ENCODE measurements around the gene RPL27A. TPM values are rescaled to one million over a fixed set of nuclear protein-coding genes. Genes with fewer than 3 reads are reported as not detected.

RPL27A gene
- total RNA-seq, 2 donors from 2014 or later = 1,114 to 1,791 TPM

DNA sequence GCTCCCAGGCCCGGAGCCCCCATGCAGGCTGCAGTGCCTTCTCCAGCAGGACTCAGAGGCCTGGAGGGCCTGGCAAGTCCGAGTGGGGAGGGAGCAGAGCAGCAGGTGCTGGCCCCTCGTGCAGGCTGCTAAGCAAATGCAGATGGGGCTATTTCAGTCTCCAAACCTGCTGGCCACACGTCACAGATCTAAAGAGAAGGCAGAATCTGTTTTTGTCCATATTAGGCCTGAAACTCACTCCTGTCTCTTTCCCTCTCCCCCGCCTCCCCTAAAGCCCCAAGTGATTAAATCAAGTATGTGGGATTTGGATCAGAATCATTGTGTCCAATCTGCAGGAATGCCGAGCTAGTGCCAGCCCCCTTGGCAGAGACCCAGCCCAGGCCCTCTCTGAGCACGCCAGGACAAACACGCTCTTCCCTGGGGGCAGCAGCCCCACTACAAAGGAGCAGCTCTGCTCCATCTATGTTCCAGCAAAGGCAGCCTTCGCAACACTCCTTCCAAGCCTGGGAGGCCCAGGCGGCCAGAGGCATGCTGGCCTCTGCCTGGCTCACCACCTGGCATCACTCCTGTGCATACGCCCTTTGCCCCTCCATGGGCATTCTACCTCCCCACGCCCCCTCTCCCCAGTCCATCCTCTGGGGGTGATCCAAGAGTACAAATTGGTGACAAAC is 26.5 kb downstream of the RPL27A start:
- Histone ChIP-seq H3K36me3 (ENCODE audit: control insufficient read depth, insufficient read depth, low read length) (peaks cover 93% of the 10 kb centered on the region), H3K27ac (ENCODE audit: low read depth, low read length) (peak overlapping the region; percentile 12), H3K4me3 (ENCODE audit: low read length) (no peak overlapping the region), H3K9ac (ENCODE audit: extremely low read depth, low read length, poor library complexity, severe bottlenecking) (no peak overlapping the region), H3K27me3 (ENCODE audit: control insufficient read depth, insufficient read depth, low read length, poor library complexity, severe bottlenecking) (no peaks in the 10 kb centered on the region), H3K9me3 (ENCODE audit: control insufficient read depth, low read length) (no peaks in the 10 kb centered on the region), H3K4me1 (ENCODE audit: control insufficient read depth, insufficient read depth, low read length) (peaks cover 3% of the 10 kb centered on the region)
- no peak for DNase-seq
- Mint-ChIP-seq H3K4me3 (no peak overlapping the region), H3K4me1 (peaks cover 12% of the 10 kb centered on the region), H3K36me3 (ENCODE audit: low read depth) (peaks cover 43% of the 10 kb centered on the region), H3K27me3 (ENCODE audit: insufficient read depth) (no peaks in the 10 kb centered on the region), H3K27ac (peak overlapping the region; percentile 35), H3K9me3 (no peaks in the 10 kb centered on the region)
- TF ChIP-seq, protein P1, sequence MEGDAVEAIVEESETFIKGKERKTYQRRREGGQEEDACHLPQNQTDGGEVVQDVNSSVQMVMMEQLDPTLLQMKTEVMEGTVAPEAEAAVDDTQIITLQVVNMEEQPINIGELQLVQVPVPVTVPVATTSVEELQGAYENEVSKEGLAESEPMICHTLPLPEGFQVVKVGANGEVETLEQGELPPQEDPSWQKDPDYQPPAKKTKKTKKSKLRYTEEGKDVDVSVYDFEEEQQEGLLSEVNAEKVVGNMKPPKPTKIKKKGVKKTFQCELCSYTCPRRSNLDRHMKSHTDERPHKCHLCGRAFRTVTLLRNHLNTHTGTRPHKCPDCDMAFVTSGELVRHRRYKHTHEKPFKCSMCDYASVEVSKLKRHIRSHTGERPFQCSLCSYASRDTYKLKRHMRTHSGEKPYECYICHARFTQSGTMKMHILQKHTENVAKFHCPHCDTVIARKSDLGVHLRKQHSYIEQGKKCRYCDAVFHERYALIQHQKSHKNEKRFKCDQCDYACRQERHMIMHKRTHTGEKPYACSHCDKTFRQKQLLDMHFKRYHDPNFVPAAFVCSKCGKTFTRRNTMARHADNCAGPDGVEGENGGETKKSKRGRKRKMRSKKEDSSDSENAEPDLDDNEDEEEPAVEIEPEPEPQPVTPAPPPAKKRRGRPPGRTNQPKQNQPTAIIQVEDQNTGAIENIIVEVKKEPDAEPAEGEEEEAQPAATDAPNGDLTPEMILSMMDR (conservative IDR thresholded peaks at IDR 0.05) = no peak
- 86 to 90% methylated on average over 11 to 12 of the region's 12 CpGs for WGBS, 2 experiments (ENCODE audit: insufficient coverage in 1 of 2, insufficient read length in 1 of 2)

GRCh38 chr11:8709777-8710176 is 27.2 kb downstream of the RPL27A start:
- H3K27ac ChIP-seq (ENCODE audit: low read depth, low read length) = no peak overlapping the region
- H3K36me3 Mint-ChIP-seq (ENCODE audit: low read depth) = peaks cover 40% of the 10 kb centered on the region
- no peaks in the 10 kb centered on the region for H3K9me3 ChIP-seq (ENCODE audit: control insufficient read depth, low read length)
- TF ChIP-seq, protein P1 (conservative IDR thresholded peaks at IDR 0.05) = no peak
- peaks cover 93% of the 10 kb centered on the region for H3K36me3 ChIP-seq (ENCODE audit: control insufficient read depth, insufficient read depth, low read length)
- no peaks in the 10 kb centered on the region for H3K27me3 ChIP-seq (ENCODE audit: control insufficient read depth, insufficient read depth, low read length, poor library complexity, severe bottlenecking)
- DNase-seq = no peak
- 93% methylated on average over 4 of the region's 4 CpGs; no CpG with 5 or more reads in 1 of the 2 experiments for WGBS, 2 experiments (ENCODE audit: insufficient coverage in 1 of 2, insufficient read length in 1 of 2)
- no peak overlapping the region for H3K4me3 ChIP-seq (ENCODE audit: low read length)
- H3K4me3 Mint-ChIP-seq = no peak overlapping the region
- no peak overlapping the region for H3K27ac Mint-ChIP-seq
- peaks cover 18% of the 10 kb centered on the region for H3K4me1 Mint-ChIP-seq
- no peak overlapping the region for H3K9ac ChIP-seq (ENCODE audit: extremely low read depth, low read length, poor library complexity, severe bottlenecking)
- H3K4me1 ChIP-seq (ENCODE audit: control insufficient read depth, insufficient read depth, low read length) = peaks cover 9% of the 10 kb centered on the region
- no peaks in the 10 kb centered on the region for H3K27me3 Mint-ChIP-seq (ENCODE audit: insufficient read depth)
- no peaks in the 10 kb centered on the region for H3K9me3 Mint-ChIP-seq

GRCh38 chr11:8711895-8712442 is 29.4 kb downstream of the RPL27A start:
- Histone ChIP-seq H3K4me3 (ENCODE audit: low read length) (no peak overlapping the region), H3K36me3 (ENCODE audit: control insufficient read depth, insufficient read depth, low read length) (peaks cover 94% of the 10 kb centered on the region), H3K4me1 (ENCODE audit: control insufficient read depth, insufficient read depth, low read length) (peaks cover 12% of the 10 kb centered on the region), H3K27me3 (ENCODE audit: control insufficient read depth, insufficient read depth, low read length, poor library complexity, severe bottlenecking) (no peaks in the 10 kb centered on the region), H3K27ac (ENCODE audit: low read depth, low read length) (no peak overlapping the region), H3K9ac (ENCODE audit: extremely low read depth, low read length, poor library complexity, severe bottlenecking) (no peak overlapping the region), H3K9me3 (ENCODE audit: control insufficient read depth, low read length) (no peaks in the 10 kb centered on the region)
- peaks cover 37% of the 10 kb centered on the region for H3K36me3 Mint-ChIP-seq (ENCODE audit: low read depth)
- TF ChIP-seq, protein P1 (conservative IDR thresholded peaks at IDR 0.05) = no peak
- DNase-seq = no peak
- no peaks in the 10 kb centered on the region for H3K27me3 Mint-ChIP-seq (ENCODE audit: insufficient read depth)
- no peaks in the 10 kb centered on the region for H3K9me3 Mint-ChIP-seq
- peaks cover 34% of the 10 kb centered on the region for H3K4me1 Mint-ChIP-seq
- WGBS, 2 experiments (ENCODE audit: insufficient coverage in 1 of 2, insufficient read length in 1 of 2) = 92 to 93% methylated on average over 2 to 5 of the region's 5 CpGs
- peak overlapping the region; percentile 4 for H3K27ac Mint-ChIP-seq
- H3K4me3 Mint-ChIP-seq = no peak overlapping the region

Data from endodermal cell (in vitro differentiated cells).